Measurements from ENCODE around the gene FOXK2. TPM values are rescaled to one million over a fixed set of nuclear protein-coding genes. Genes with fewer than 3 reads are reported as not detected.
A peak's percentile ranks its signal among the peaks of the same experiment; 100 is the strongest.

The FOXK2 gene
- total RNA-seq, 2 experiments from 2014 or later, result 59.6 to 60.8 TPM

GRCh38 chr17:82586576-82587233 is 67.2 kb downstream of the FOXK2 start:
- Mint-ChIP-seq H3K27me3 (no peaks in the 10 kb centered on the region), H3K27ac (no peak overlapping the region), H3K4me3 (no peak overlapping the region), H3K4me1 (peaks cover 16% of the 10 kb centered on the region), H3K9me3 (no peaks in the 10 kb centered on the region), H3K36me3 (peaks cover 20% of the 10 kb centered on the region)
- POLR2A ChIA-PET, result no interaction called here
- ATAC-seq (ENCODE audit: low read depth) (no peak), DNase-seq (no peak)

GRCh38 chr17:82587234-82588086 is 67.9 kb downstream of the FOXK2 start:
- POLR2A ChIA-PET, result no interaction called here
- Mint-ChIP-seq H3K4me1 (peaks cover 23% of the 10 kb centered on the region), H3K9me3 (no peaks in the 10 kb centered on the region), H3K27ac (peak overlapping the region; percentile 9), H3K4me3 (no peak overlapping the region), H3K36me3 (peaks cover 20% of the 10 kb centered on the region), H3K27me3 (no peaks in the 10 kb centered on the region)
- DNase-seq (no peak), ATAC-seq (ENCODE audit: low read depth) (no peak)

GRCh38 chr17:82588266-82589175 is 69.0 kb downstream of the FOXK2 start:
- no peaks in the 10 kb centered on the region for H3K27me3 Mint-ChIP-seq
- H3K27ac Mint-ChIP-seq, result peak overlapping the region; percentile 4
- no peak overlapping the region for H3K4me3 Mint-ChIP-seq
- H3K9me3 Mint-ChIP-seq, result no peaks in the 10 kb centered on the region
- POLR2A ChIA-PET, result no interaction called here
- DNase-seq, result no peak
- peaks cover 28% of the 10 kb centered on the region for H3K4me1 Mint-ChIP-seq
- no peak for ATAC-seq (ENCODE audit: low read depth)
- H3K36me3 Mint-ChIP-seq, result peaks cover 21% of the 10 kb centered on the region

GRCh38 chr17:82589851-82590180 is 70.3 kb downstream of the FOXK2 start:
- no peaks in the 10 kb centered on the region for H3K9me3 Mint-ChIP-seq
- H3K36me3 Mint-ChIP-seq, result peaks cover 19% of the 10 kb centered on the region
- H3K27ac Mint-ChIP-seq, result no peak overlapping the region
- ATAC-seq (ENCODE audit: low read depth) (no peak), DNase-seq (no peak)
- H3K4me3 Mint-ChIP-seq, result no peak overlapping the region
- peaks cover 28% of the 10 kb centered on the region for H3K4me1 Mint-ChIP-seq
- H3K27me3 Mint-ChIP-seq, result no peaks in the 10 kb centered on the region
- POLR2A ChIA-PET, result no interaction called here

- peak overlapping the region; percentile 88 for H3K27ac Mint-ChIP-seq
- ATAC-seq (ENCODE audit: low read depth) (no peak), DNase-seq (no peak)
- peaks cover 29% of the 10 kb centered on the region for H3K4me1 Mint-ChIP-seq
- POLR2A ChIA-PET, result no interaction called here
- H3K27me3 Mint-ChIP-seq, result no peaks in the 10 kb centered on the region
- no peak overlapping the region for H3K4me3 Mint-ChIP-seq
- H3K36me3 Mint-ChIP-seq, result peaks cover 16% of the 10 kb centered on the region
- H3K9me3 Mint-ChIP-seq, result no peaks in the 10 kb centered on the region
Observed at GRCh38 chr17:82590216-82590615, 70.7 kb downstream of the FOXK2 start.

- Mint-ChIP-seq H3K36me3 (peaks cover 16% of the 10 kb centered on the region), H3K4me1 (peaks cover 29% of the 10 kb centered on the region), H3K27me3 (no peaks in the 10 kb centered on the region), H3K4me3 (no peak overlapping the region), H3K27ac (peak overlapping the region; percentile 88), H3K9me3 (no peaks in the 10 kb centered on the region)
- POLR2A ChIA-PET, result interaction anchor here (0.9 to 1.6 kb wide), 2 partner anchors 7 to 133 kb away, joined by 3 to 4 read pairs; no protein-coding TSS in a partner anchor
- no peak for ATAC-seq (ENCODE audit: low read depth)
- DNase-seq, result no peak
Observed at GRCh38 chr17:82590881-82591539, 71.5 kb downstream of the FOXK2 start.

- POLR2A ChIA-PET, result interaction anchor here (0.7 to 1.6 kb wide), 3 partner anchors 9 to 135 kb away, joined by 3 to 4 read pairs (median 4); partner anchors contain the start of gene FOXK2
- Mint-ChIP-seq H3K36me3 (peaks cover 10% of the 10 kb centered on the region), H3K9me3 (no peaks in the 10 kb centered on the region), H3K27ac (peak overlapping the region; percentile 88), H3K4me1 (peaks cover 24% of the 10 kb centered on the region), H3K27me3 (no peaks in the 10 kb centered on the region), H3K4me3 (peak overlapping the region; percentile 47)
- DNase-seq (peak; percentile 40), ATAC-seq (ENCODE audit: low read depth) (peak; percentile 8)
Observed at GRCh38 chr17:82592289-82592766, 72.8 kb downstream of the FOXK2 start.

- Mint-ChIP-seq H3K36me3 (peaks cover 5% of the 10 kb centered on the region), H3K27me3 (no peaks in the 10 kb centered on the region), H3K9me3 (no peaks in the 10 kb centered on the region), H3K4me3 (peak overlapping the region; percentile 47), H3K4me1 (peaks cover 24% of the 10 kb centered on the region), H3K27ac (peak overlapping the region; percentile 88)
- POLR2A ChIA-PET, result interaction anchor here (1.5 to 1.6 kb wide), 2 partner anchors 9 to 74 kb away, joined by 4 read pairs; partner anchors contain the start of gene FOXK2
- ATAC-seq (ENCODE audit: low read depth), result peak; percentile 27
- DNase-seq, result peak; percentile 58
Observed at GRCh38 chr17:82592767-82593589, 73.4 kb downstream of the FOXK2 start.

- DNase-seq (no peak), ATAC-seq (ENCODE audit: low read depth) (no peak)
- peaks cover 5% of the 10 kb centered on the region for H3K36me3 Mint-ChIP-seq
- POLR2A ChIA-PET, result interaction anchor here (0.7 kb wide), 1 partner anchor 12 kb away, joined by 5 read pairs; no protein-coding TSS in a partner anchor
- peak overlapping the region; percentile 47 for H3K4me3 Mint-ChIP-seq
- no peaks in the 10 kb centered on the region for H3K9me3 Mint-ChIP-seq
- peaks cover 24% of the 10 kb centered on the region for H3K4me1 Mint-ChIP-seq
- H3K27me3 Mint-ChIP-seq, result no peaks in the 10 kb centered on the region
- peak overlapping the region; percentile 88 for H3K27ac Mint-ChIP-seq
Observed at GRCh38 chr17:82593590-82594087, 74.1 kb downstream of the FOXK2 start.

- Mint-ChIP-seq H3K27me3 (no peaks in the 10 kb centered on the region), H3K4me3 (peak overlapping the region; percentile 47), H3K36me3 (peaks cover 5% of the 10 kb centered on the region), H3K27ac (peak overlapping the region; percentile 78), H3K9me3 (no peaks in the 10 kb centered on the region), H3K4me1 (peaks cover 24% of the 10 kb centered on the region)
- DNase-seq, result no peak
- POLR2A ChIA-PET, result no interaction called here
- ATAC-seq (ENCODE audit: low read depth), result no peak
Observed at GRCh38 chr17:82594571-82594970, 75.0 kb downstream of the FOXK2 start.

GRCh38 chr17:82595893-82596292 is 76.4 kb downstream of the FOXK2 start:
- DNase-seq (no peak), ATAC-seq (ENCODE audit: low read depth) (no peak)
- Mint-ChIP-seq H3K4me3 (no peak overlapping the region), H3K27ac (no peak overlapping the region), H3K9me3 (no peaks in the 10 kb centered on the region), H3K36me3 (peaks cover 6% of the 10 kb centered on the region), H3K27me3 (no peaks in the 10 kb centered on the region), H3K4me1 (peaks cover 24% of the 10 kb centered on the region)
- POLR2A ChIA-PET, result no interaction called here

GRCh38 chr17:82596296-82596695 is 76.8 kb downstream of the FOXK2 start:
- H3K9me3 Mint-ChIP-seq, result no peaks in the 10 kb centered on the region
- POLR2A ChIA-PET, result no interaction called here
- H3K4me1 Mint-ChIP-seq, result peaks cover 24% of the 10 kb centered on the region
- DNase-seq, result no peak
- no peak for ATAC-seq (ENCODE audit: low read depth)
- no peaks in the 10 kb centered on the region for H3K27me3 Mint-ChIP-seq
- no peak overlapping the region for H3K4me3 Mint-ChIP-seq
- peaks cover 7% of the 10 kb centered on the region for H3K36me3 Mint-ChIP-seq
- no peak overlapping the region for H3K27ac Mint-ChIP-seq

Data from activated naive CD8-positive, alpha-beta T cell treated with anti-CD3 and anti-CD28 coated beads, Interleukin-2, amount 10 ng/mL, durations not matched to agents 7 days and 5 days (primary cell).